Cardiac muscle cell (in vitro differentiated cells and primary cell): ENCODE results near the gene CNOT9. TPM values are rescaled to one million over a fixed set of nuclear protein-coding genes. Genes with fewer than 3 reads are reported as not detected.
"Not testable (repeated sequence)": the region's sequence is repeated elsewhere in the genome, so short reads cannot be mapped to it uniquely, and the experiment has no call there.

ENCODE experiments used
- DNase-seq, 2 donors: peaks; one replicate each; pipeline versions ENCODE4 v3.0.0 to v3.0.0-alpha.2; 2010 to 2017; ENCODE audit warnings: low read depth in 1 of 2, low spot score in 1 of 2
- H3K27ac ChIP-seq: fragments of 200-600 bp; sonication (generic); 2 replicates; pipeline ENCODE4 v1.5.1; 2016
- H3K27me3 ChIP-seq: fragments of 200-600 bp; sonication (generic); 2 replicates; pipeline ENCODE4 v1.6.0; 2016; ENCODE audit warnings: control low read depth
- H3K36me3 ChIP-seq: fragments of 200-600 bp; sonication (generic); 2 replicates; pipeline ENCODE4 v1.5.1; 2016; ENCODE audit warnings: control low read depth
- H3K4me1 ChIP-seq: fragments of 200-600 bp; sonication (generic); 2 replicates; pipeline ENCODE4 v1.8.1; 2017; ENCODE audit warnings: low read depth, mild to moderate bottlenecking, mixed run types
- H3K4me3 ChIP-seq: fragments of 200-600 bp; sonication (generic); 2 replicates; pipeline ENCODE4 v1.5.1; 2016; ENCODE audit warnings: mild to moderate bottlenecking
- H3K9me3 ChIP-seq: fragments of 200-600 bp; sonication (generic); 2 replicates; pipeline ENCODE4 v1.5.1; 2017; ENCODE audit warnings: low read depth, mild to moderate bottlenecking, control low read depth
- polyA plus RNA-seq: library from polyadenylated mRNA; unstranded; fragments of >200 nt; fragmentation: Nextera tagmentation; extraction: Ambion mirVana; gene quantifications from 2 replicates; pipeline ENCODE4 v1.2.1, GENCODE V29; 2016
- total RNA-seq: library from RNA; depleted of rRNA; stranded (reverse); fragments of >200 nt; gene quantifications from 2 replicates; pipeline ENCODE4 v1.2.3, GENCODE V29; 2016
- TF ChIP-seq, protein P1 (sequence below): IDR thresholded peaks from 2 replicates; pipeline ENCODE4 v1.5.1; 2012; ENCODE audit warnings: low read depth, mild to moderate bottlenecking, low read length

The CNOT9 gene
- total and polyA plus RNA-seq, 2 experiments from 2014 or later: 16.6 to 32.0 TPM

DNA sequence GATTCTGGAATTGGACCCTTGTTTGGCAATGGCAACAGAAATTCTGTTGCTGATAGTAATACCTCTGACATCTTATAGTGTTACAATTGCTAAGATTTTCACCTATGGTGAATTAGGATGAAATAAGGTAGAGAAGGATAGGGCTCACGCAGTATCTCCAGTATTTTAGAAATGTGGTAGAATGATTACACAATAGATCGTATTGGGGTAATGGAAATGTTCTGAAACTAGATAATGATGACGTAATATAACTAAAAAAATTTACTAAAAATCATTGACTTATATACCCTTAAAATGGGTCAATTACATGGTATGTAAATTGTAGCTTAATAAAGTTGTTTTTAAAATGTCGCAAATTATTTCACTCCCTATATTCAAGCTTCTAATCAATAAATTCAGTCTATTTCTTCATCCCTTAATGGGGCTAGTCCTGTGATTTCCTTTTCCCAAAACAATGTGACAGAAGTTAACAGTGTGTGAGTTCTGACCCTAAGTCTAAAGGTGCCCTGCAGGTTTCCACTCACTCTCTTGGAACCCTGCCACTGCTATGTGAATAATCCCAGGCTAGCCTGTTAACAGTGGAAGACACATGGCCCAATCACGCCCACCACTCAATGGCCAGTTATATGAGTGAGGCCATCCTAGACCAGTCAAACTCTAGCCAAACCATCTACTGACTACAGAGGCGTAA, 31.7 kb upstream of the CNOT9 start:
- Histone ChIP-seq H3K36me3 (peaks cover 34% of the 10 kb centered on the region), H3K4me1 (no peaks in the 10 kb centered on the region), H3K27me3 (no peaks in the 10 kb centered on the region), H3K4me3 (no peak overlapping the region), H3K9me3 (no peaks in the 10 kb centered on the region), H3K27ac (no peak overlapping the region)
- TF ChIP-seq, protein P1, sequence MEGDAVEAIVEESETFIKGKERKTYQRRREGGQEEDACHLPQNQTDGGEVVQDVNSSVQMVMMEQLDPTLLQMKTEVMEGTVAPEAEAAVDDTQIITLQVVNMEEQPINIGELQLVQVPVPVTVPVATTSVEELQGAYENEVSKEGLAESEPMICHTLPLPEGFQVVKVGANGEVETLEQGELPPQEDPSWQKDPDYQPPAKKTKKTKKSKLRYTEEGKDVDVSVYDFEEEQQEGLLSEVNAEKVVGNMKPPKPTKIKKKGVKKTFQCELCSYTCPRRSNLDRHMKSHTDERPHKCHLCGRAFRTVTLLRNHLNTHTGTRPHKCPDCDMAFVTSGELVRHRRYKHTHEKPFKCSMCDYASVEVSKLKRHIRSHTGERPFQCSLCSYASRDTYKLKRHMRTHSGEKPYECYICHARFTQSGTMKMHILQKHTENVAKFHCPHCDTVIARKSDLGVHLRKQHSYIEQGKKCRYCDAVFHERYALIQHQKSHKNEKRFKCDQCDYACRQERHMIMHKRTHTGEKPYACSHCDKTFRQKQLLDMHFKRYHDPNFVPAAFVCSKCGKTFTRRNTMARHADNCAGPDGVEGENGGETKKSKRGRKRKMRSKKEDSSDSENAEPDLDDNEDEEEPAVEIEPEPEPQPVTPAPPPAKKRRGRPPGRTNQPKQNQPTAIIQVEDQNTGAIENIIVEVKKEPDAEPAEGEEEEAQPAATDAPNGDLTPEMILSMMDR: no peak
- DNase-seq: no peak

DNA sequence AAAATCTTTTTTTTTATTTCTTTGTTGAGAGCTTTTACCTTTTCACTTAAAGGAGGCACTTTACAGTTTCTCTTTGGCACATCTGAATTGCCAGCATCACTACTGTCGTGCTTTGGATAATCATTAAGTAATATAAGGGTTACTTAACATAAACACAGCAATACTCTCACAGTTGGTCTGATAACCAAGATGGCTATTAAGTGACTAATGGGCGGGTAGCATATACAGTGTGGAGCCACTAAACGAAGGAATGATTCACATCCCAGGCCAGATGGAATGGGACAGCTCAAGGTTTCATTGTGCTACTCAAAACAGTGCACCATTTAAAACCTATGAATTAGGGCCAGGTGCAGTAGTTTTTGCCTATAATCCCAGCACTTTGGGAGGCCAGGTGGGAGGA, 28.6 kb upstream of the CNOT9 start:
- Histone ChIP-seq H3K4me3 (no peak overlapping the region), H3K36me3 (peaks cover 39% of the 10 kb centered on the region), H3K27ac (no peak overlapping the region), H3K4me1 (no peaks in the 10 kb centered on the region), H3K27me3 (no peaks in the 10 kb centered on the region), H3K9me3 (no peaks in the 10 kb centered on the region)
- DNase-seq: no peak
- TF ChIP-seq, protein P1: no peak

DNA sequence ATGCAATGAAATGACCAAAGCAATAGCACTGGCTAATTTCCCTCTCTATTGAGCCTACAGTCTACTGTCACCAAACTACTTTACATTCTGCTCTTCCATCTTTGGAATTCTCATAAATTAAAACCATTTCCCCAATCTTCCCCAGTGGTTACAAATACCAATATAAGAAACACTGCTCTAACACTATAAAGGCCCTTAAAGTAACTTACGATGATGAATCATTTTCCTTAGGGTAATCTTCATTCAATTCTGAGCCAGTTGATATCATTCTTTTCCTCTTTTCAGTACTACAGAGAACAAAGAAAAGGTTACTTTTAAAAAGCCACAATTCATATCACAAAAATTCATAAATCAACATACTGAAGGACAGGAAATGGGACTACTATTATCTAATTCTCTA, 22.6 kb upstream of the CNOT9 start:
- TF ChIP-seq, protein P1: no peak
- H3K4me1 ChIP-seq: no peaks in the 10 kb centered on the region
- peaks cover 57% of the 10 kb centered on the region for H3K36me3 ChIP-seq
- H3K4me3 ChIP-seq: no peak overlapping the region
- H3K27ac ChIP-seq: no peak overlapping the region
- H3K9me3 ChIP-seq: no peaks in the 10 kb centered on the region
- no peaks in the 10 kb centered on the region for H3K27me3 ChIP-seq
- no peak for DNase-seq

DNA sequence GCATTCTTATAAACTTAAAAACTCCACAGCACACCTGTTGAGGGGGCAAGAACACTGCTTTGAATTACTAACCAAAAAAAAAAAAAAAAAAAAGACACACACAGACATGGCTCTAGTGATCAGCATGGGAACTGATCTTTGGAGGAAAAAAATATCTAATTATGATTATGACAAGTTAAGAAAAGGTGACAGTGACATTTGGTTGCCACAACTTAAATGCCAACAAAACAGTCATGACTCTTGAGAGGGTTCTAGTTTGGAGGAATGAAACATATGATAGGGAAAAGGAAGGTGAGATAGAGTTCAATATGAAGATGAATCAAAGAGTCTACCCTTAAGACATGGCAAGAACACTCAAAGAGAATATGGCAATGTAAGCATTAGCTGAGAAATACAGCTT, 21.1 kb upstream of the CNOT9 start:
- DNase-seq: no peak
- Histone ChIP-seq H3K27me3 (no peaks in the 10 kb centered on the region), H3K4me1 (no peaks in the 10 kb centered on the region), H3K36me3 (peaks cover 57% of the 10 kb centered on the region), H3K27ac (no peak overlapping the region), H3K4me3 (no peak overlapping the region), H3K9me3 (no peaks in the 10 kb centered on the region)
- TF ChIP-seq, protein P1: no peak

DNA sequence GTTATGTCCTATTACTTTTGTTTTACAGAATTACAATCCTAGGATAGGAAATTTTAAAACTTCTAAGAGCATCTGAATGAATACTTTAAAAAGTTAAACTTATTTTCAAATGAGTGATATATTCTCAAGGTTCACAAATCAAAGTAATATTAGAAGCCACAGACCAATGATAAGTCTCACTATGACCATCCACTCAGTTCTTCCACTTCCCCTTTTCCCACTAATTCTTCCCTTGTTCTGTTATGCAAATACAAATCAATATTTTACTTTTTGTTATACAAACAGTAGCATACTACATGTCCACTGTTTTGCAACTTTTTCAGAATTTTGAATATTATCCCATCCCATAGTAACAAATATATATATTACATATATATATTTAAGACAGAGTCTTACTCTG, 20.7 kb upstream of the CNOT9 start:
- no peaks in the 10 kb centered on the region for H3K9me3 ChIP-seq

DNA sequence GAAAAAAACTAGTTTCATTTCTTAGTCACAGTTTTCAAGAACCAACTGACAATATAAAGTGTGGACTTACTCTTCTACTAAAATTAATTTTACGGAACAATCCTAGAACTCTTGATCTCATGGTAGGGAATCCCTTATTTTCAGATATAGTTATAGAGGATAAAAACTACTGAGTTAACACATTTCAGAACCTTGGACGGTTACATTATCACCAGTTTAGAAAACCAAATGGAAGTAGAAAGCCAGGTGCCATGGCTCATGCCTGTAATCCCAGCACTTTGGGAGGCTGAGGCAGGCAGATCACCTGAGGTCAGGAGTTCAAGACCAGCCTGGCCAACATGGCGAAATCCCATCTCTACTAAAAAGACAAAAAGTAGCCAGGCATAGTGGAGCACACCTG, 14.4 kb upstream of the CNOT9 start:
- H3K9me3 ChIP-seq, H3K27me3 ChIP-seq, DNase-seq, H3K27ac ChIP-seq, H3K4me3 ChIP-seq, H3K4me1 ChIP-seq: not testable (repeated sequence)
- peaks cover 49% of the 10 kb centered on the region for H3K36me3 ChIP-seq

More for the DNA sequence above, 20.7 kb upstream of the CNOT9 start:
- Histone ChIP-seq H3K27ac (no peak overlapping the region), H3K27me3 (no peaks in the 10 kb centered on the region), H3K4me1 (no peaks in the 10 kb centered on the region), H3K36me3 (peaks cover 57% of the 10 kb centered on the region), H3K4me3 (no peak overlapping the region)
- no peak for DNase-seq
- TF ChIP-seq, protein P1: no peak
